Left renal pelvis (tissue), 4 donors: ENCODE results near the gene DCAF7. TPM values are rescaled to one million over a fixed set of nuclear protein-coding genes. Genes with fewer than 3 reads are reported as not detected.

Source experiments
- DNase-seq, 4 donors: peaks; one replicate each; pipeline ENCODE4 v3.0.0-alpha.2; 2013; ENCODE audit warnings: low read depth in 4 of 4, low spot score in 3 of 4
- polyA plus RNA-seq, 4 donors: library from polyadenylated mRNA; unstranded; fragments of 120-200 nt; gene quantifications; one replicate each; pipeline ENCODE4 v1.2.1, GENCODE V29; 2013; ENCODE audit not compliant: insufficient read length in 4 of 4

DCAF7 gene
- polyA plus RNA-seq, 4 donors: 68.7 to 120 (median 110) TPM

GRCh38 chr17:63578027-63578768 lies 27.9 kb downstream of the DCAF7 start:
- no peak for DNase-seq

- no peak for DNase-seq
These were observed 28.5 kb downstream of the DCAF7 start for GRCh38 chr17:63578769-63579111.

GRCh38 chr17:63579633-63580032 lies 29.4 kb downstream of the DCAF7 start:
- DNase-seq: no peak

- DNase-seq: no peak
These were observed 37.5 kb downstream of the DCAF7 start for GRCh38 chr17:63587770-63588169.

DNA sequence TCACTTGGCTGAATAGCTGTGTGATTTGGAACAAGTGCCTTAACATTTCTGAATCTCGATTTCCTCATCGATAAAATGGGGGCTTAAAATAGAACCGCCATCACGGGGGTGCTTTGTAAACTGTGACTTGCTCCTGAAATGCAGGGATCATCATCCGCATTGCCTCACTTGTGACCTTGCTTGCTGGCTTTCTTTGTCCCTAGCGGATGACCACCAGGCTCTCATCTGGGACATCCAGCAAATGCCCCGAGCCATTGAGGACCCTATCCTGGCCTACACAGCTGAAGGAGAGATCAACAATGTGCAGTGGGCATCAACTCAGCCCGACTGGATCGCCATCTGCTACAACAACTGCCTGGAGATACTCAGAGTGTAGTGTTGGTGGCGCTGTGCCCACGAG lies 38.5 kb downstream of the DCAF7 start:
- DNase-seq: no peak

- DNase-seq: no peak
These were observed 39.4 kb downstream of the DCAF7 start for GRCh38 chr17:63589646-63590045.

DNA sequence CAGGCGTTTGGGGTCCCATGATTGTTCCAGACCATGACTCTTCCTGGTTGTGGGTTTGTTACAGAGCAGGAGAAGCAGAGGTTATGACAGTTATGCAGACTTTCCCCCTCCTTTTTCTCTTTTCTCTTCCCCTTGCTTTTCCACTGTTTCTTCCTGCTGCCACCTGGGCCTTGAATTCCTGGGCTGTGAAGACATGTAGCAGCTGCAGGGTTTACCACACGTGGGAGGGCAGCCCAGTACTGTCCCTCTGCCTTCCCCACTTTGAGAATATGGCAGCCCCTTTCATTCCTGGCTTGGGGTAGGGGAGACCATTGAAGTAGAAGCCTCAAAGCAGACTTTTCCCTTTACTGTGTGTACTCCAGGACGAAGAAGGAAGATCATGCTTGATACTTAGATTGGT lies 42.5 kb downstream of the DCAF7 start:
- DNase-seq: no peak

DNA sequence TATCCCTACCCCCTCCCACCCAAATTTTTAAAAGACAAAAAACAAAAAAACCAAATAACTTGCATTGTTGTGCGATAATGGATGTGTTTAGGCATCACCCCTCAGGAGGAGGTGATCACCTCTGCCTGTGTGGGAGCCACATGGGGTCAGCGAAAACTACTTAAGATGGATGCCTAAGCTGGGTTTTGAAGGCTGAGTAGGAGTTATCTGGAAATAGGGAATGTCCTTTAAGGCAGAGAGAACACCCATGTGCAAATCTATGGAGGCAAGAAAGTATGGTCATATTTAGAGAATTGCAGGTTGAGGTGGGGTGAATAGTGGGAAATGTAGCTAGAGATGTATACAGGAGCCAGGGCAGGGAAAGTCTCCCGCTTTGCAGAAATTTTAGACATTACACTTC lies 44.9 kb downstream of the DCAF7 start:
- DNase-seq: no peak

DNA sequence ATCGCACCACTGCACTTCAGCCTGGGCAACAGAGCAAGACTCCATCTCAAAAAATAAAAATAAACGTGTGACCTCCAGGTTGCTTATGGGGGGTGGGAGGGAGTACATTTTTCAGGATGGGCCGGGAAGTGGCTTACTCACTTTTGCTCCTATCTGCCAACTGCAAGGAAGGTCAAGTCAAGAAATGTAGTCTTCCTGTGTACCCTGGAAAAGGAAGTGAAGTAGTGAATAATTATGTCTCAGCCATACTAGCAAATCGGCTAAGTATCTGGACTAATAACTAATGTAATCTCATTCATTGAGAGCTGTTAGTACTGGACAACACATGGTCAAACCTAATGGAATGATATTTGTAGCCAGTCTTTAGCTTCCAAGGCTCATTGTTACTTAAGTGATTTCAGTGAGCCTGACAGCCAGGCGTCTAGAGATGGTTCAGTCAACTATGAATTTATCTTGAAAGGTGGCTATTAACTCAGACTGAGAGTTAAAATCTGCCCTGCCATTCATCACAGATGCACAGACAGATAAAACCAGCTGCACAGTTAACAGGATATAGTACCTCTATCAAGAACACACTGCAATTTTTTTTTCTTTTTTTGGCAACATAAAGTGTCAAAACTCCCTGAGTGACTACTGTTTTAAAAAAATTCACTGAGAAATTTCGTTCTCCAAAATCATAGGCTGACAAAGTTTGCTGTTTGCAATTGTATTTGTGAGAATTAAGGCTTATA lies 46.7 kb downstream of the DCAF7 start:
- no peak for DNase-seq

GRCh38 chr17:63598281-63598680 lies 48.0 kb downstream of the DCAF7 start:
- no peak for DNase-seq

DNA sequence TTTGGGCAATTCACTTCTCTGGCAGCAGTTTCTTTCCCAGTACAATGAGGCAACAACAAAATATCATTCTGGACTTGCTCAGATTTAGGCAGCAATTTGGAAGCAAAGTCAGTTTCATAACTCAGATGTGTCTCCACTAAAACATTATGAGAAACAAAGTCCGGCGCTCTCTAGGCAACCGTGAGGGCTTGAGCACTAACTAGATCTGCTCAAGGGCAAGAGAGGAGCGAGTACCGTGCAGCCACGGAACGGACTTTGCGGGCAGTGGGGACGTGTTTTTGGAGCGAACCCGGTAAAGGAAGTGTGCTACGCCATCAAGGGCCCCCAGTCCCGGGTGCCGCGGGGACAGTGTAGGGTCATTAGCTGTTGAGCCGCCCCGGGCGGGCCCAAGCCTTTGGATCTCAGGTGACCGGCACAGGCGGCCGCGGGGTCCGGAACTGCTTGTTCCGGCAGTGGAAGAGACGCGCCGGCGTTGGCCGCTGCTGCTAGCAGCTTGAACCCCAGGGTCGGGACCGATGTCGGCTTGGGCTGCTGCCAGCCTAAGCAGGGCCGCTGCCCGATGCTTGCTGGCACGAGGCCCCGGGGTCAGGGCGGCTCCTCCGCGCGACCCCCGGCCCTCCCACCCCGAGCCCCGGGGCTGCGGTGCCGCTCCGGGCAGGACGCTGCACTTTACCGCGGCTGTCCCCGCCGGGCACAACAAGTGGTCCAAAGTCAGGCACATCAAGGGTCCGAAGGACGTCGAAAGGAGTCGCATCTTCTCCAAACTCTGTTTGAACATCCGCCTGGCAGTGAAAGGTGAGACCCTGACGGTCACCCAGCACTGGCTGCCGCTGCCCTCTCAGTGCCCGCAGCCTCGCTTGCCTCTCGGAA lies 50.5 kb downstream of the DCAF7 start, which contains the start of gene TACO1:
TACO1 (plus strand) TSS at position 327 of the 870 bp plus-strand sequence; CDS start at position 516, 189 bp downstream.
- peak; percentile 62 to 67 (median 64) for DNase-seq

- DNase-seq: no peak
These were observed 51.4 kb downstream of the DCAF7 start for GRCh38 chr17:63601439-63602371.

DNA sequence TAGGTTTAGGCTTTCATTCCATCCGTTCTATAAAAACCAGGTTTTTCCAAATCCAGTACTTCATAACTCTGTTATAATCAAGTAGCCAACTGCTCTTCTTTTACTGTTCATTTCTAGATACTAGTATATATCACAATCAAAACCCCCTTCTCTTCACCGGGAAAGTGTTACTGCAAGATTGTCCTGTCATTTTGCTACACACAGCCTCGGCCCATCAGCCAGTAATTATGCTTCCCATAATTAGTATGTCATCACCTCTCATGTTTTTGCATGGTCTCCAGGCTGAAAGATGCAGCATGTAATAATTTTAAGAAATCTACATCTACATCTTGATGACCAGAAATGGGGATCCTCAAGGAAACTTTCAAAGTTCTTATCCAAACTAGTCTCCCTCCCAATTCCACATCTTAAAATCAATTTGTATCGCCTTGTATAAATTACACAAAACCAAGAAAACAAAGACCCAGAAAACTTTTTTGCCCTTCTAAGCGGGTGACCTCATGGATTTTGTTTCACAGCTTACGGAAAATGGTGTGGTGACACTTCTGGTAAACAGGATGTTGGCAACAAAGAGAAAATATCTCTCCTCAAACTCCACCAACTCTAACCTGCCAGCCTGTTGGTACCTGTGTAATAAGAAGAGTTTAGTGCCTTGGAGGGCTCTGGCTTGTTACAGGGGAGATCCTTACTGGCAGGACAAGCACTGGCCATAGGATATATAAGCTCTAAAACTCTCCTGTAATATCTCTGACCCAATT lies 59.7 kb downstream of the DCAF7 start:
- no peak for DNase-seq

GRCh38 chr17:63610854-63611253 lies 60.6 kb downstream of the DCAF7 start:
- DNase-seq: no peak

DNA sequence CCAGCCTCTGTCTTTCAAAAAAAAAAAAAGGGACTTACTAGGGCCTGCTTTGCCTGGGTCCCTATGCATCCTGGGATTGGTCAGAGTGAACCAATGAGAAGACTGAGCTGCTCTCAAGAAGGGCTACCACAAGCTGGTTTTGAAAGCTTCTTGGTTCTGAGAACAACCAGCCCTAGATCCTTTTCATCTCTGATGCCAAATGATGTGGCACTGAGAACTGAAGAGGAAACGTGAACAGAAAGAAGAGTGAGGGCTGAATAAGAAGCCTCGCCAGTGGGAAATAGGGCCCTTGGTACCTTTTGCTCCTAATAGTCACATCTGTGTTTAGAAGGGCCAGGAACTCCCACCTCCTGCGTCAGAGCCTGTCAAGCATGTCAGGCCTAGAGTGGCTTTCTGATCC lies 61.1 kb downstream of the DCAF7 start:
- DNase-seq: no peak

- DNase-seq: no peak
These were observed 63.4 kb downstream of the DCAF7 start for GRCh38 chr17:63613663-63614062.

DNA sequence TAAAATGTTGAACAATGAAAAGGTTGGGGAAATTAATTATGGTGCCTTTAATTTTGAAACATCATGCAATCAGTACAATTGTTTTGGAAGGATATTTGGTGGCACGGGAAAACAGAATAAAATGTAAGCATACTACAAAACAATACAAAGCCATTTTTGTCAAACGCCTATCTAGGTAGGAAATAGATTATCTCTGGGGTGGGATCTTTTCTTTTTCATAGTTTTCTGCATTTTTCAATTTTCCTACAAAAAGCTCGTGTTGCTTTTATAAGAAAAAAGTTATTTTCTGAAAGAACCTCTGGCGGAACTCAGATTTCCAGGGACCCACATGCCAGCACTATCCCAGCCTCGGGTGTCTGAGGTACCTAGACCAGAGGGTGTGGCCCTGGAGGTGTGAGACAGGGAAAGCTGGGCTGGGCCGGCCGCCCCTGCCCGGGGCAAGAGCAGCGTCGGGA lies 71.0 kb downstream of the DCAF7 start:
- no peak for DNase-seq

GRCh38 chr17:63621684-63622573 lies 71.7 kb downstream of the DCAF7 start, which contains the start of gene MAP3K3:
Gene MAP3K3 (plus strand): TSS chr17:63622417. CDS start chr17:63622760, 343 bp downstream.
- peak; percentile 97 to 99 (median 98) for DNase-seq
